Measurements from ENCODE around the gene ASB11. TPM values are rescaled to one million over a fixed set of nuclear protein-coding genes. Genes with fewer than 3 reads are reported as not detected.

Gene ASB11
- total RNA-seq, 1 experiment from 2014 or later: not detected

GRCh38 chrX:15298780-15299179 is 16.7 kb downstream of the ASB11 start:
- H3K79me2 ChIP-seq (ENCODE audit: insufficient read depth, low read length): no peaks in the 10 kb centered on the region
- H3K9ac ChIP-seq (ENCODE audit: extremely low read depth, insufficient read length, low read length): no peak overlapping the region
- no peak overlapping the region for H2BK12ac ChIP-seq (ENCODE audit: insufficient read length, low read depth, low read length)
- no peak overlapping the region for H3K4me2 ChIP-seq (ENCODE audit: insufficient read depth, insufficient read length, low read length)
- no peak overlapping the region for H3K56ac ChIP-seq (ENCODE audit: insufficient read length, low read depth, low read length)
- no peak for DNase-seq
- H3K14ac ChIP-seq (ENCODE audit: insufficient read depth, low read length): no peak overlapping the region
- no peak overlapping the region for H2AFZ ChIP-seq (ENCODE audit: low read length)
- no peak overlapping the region for H4K5ac ChIP-seq (ENCODE audit: insufficient read length, low read depth, low read length)
- Mint-ChIP-seq H3K4me3 (no peak overlapping the region), H3K27me3 (ENCODE audit: low read depth) (peaks cover 1% of the 10 kb centered on the region; the same call in 1 of the 2 replicates), H3K27ac (peak overlapping the region in 1 of 3 experiments; percentile 52; a peak in 1 of 7 replicates), H3K4me1 (no peaks in the 10 kb centered on the region), H3K9me3 (peaks cover 16% of the 10 kb centered on the region in 2 experiments), H3K36me3 (ENCODE audit: insufficient read depth in 1 of 3, low read depth in 3 of 3) (no peaks in the 10 kb centered on the region)
- no peak overlapping the region for H3K27ac ChIP-seq (ENCODE audit: insufficient read length, low read depth, low read length)
- no peak overlapping the region for H3K4ac ChIP-seq (ENCODE audit: low read depth, low read length)
- H3K18ac ChIP-seq (ENCODE audit: insufficient read length, low read depth, low read length): no peak overlapping the region
- no peak overlapping the region for H3K23ac ChIP-seq (ENCODE audit: insufficient read length, low read depth, low read length)
- H3K4me1 ChIP-seq (ENCODE audit: insufficient read depth, low read length): peaks cover 2% of the 10 kb centered on the region; the same call in 1 of the 2 replicates
- H3K79me1 ChIP-seq (ENCODE audit: insufficient read depth, low read depth, low read length, poor library complexity, severe bottlenecking): no peaks in the 10 kb centered on the region
- H2BK15ac ChIP-seq (ENCODE audit: low read depth, low read length): no peak overlapping the region
- H4K20me1 ChIP-seq (ENCODE audit: control insufficient read depth, insufficient read depth, insufficient read length): no peaks in the 10 kb centered on the region
- H4K8ac ChIP-seq (replicated peaks; ENCODE audit: insufficient read length, low read depth, low read length): no peak overlapping the region
- no peaks in the 10 kb centered on the region for H3K27me3 ChIP-seq (ENCODE audit: insufficient read depth, low read length)
- no peaks in the 10 kb centered on the region for H3K23me2 ChIP-seq (ENCODE audit: insufficient read length, low read depth, low read length, poor library complexity, severe bottlenecking)
- H3K9me3 ChIP-seq (ENCODE audit: control insufficient read depth, low read depth, low read length): no peaks in the 10 kb centered on the region
- no peak for TF ChIP-seq CTCF (conservative IDR thresholded peaks at IDR 0.05)
- no peak overlapping the region for H2AK5ac ChIP-seq (ENCODE audit: insufficient read length, low read length)
- WGBS (ENCODE audit: extremely low coverage, insufficient read length, low lambda C conversion rate): no CpG with 5 or more reads among the region's 3 CpGs
- no peak overlapping the region for H3T11ph ChIP-seq (ENCODE audit: low read length)
- H4K91ac ChIP-seq (ENCODE audit: insufficient read length, low read depth, low read length): no peak overlapping the region
- H2BK20ac ChIP-seq (ENCODE audit: low read depth, low read length, poor library complexity, severe bottlenecking): no peak overlapping the region
- H2BK120ac ChIP-seq (ENCODE audit: low read depth, low read length, poor library complexity, severe bottlenecking): no peak overlapping the region
- no peak overlapping the region for H2BK5ac ChIP-seq (ENCODE audit: insufficient read length, low read length)

Data from H9 (cell line).